GM12872 (cell line): ENCODE measurements around the gene MS4A14.

Experiments
- CTCF ChIP-seq: IDR thresholded peaks from 3 replicates; pipeline ENCODE4 v1.5.1; 2011; ENCODE audit warnings: low read depth, mild to moderate bottlenecking, low read length, moderate library complexity; ENCODE audit not compliant: insufficient read depth

MS4A14 gene

GRCh38 chr11:60429272-60429671 lies 33.0 kb downstream of the MS4A14 start, which contains the start of gene MS4A5:
Gene MS4A5 (plus strand): TSS chr11:60429572. CDS start chr11:60429675, 103 bp downstream.
- no peak for TF ChIP-seq CTCF

GRCh38 chr11:60431251-60431650 lies 35.0 kb downstream of the MS4A14 start:
- TF ChIP-seq CTCF, result no peak

GRCh38 chr11:60433401-60433800 lies 37.1 kb downstream of the MS4A14 start:
- no peak for TF ChIP-seq CTCF

GRCh38 chr11:60447070-60447469 lies 50.8 kb downstream of the MS4A14 start:
- TF ChIP-seq CTCF, result no peak

DNA sequence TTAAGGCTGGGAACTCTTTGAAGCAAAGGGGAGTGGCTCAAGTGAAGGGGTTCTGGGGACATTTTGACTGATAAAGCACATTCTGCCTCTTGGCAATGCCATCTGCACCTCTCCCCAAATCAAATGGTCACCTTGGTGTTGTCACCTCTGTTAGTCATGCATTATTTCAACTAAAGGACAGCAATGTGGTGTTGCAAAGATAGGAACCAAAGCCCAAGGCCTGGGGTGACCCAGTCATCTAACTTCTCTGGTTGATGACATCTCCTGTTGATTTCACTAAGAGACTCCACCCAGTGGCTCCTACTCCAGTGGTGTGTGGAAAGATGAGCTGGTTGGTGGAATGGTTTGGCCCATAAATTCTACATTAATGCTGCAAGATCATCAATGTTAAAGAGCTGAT lies 51.6 kb downstream of the MS4A14 start:
- no peak for TF ChIP-seq CTCF

DNA sequence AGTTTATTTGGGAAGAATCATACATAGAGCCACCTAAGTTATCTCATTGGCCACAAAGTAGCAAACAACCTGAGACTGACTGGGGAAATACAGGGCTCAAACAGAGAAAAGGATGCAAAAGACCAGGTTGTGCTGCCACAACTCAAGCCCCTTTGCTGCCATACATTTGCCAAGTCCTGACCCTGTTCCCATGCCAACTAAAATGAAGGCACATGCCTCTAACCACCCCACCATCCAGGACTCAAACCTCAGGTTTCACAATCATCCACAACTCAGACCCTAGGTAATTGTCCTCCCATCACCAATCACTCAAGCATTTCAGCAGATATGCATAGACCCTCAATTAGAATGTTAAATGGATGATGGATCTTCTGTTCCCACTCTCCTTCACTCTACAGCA lies 58.0 kb downstream of the MS4A14 start:
- TF ChIP-seq CTCF, result no peak

DNA sequence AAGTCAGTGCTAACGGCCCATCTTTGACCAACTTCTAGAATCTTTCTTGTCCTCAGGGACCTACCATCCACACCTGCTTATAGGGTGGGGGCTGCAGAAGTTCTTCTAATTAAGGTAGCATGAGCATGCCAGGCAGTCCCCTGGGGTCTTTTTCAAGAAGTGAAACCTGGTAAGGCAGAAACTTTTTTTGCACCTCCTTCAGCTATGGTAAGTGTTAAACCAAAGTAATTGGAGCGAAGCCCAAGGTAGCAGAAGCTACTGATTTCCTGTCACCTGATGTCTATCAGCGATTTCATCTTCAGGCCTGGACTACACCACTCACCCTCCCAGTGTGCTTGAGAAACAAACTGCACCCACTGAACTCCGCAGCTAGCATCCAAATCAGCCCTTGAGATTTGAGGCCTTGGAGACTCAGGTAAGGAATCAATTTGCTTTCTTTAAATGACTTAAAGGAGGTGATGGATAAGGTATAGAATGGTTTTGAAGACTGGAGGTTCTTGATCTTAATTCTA lies 59.3 kb downstream of the MS4A14 start, which contains the start of gene MS4A1:
Gene MS4A1 (plus strand): TSS at position 317 of the 512 bp plus-strand sequence. CDS start 6,528 bp downstream, outside the sequence.
- no peak for TF ChIP-seq CTCF
